GM19035 (cell line): Measurements from ENCODE around the gene HMGB3.
"Not testable (repeated sequence)": the region's sequence is repeated elsewhere in the genome, so short reads cannot be mapped to it uniquely, and the experiment has no call there.

Experiments used
- ATAC-seq: cut with Tn5 transposase; IDR thresholded peaks from one replicate; pipeline ENCODE4 v1.9.1; 2021; ENCODE audit not compliant: unreplicated experiment

HMGB3 gene

GRCh38 chrX:150975655-150976390 lies 7.3 kb upstream of the HMGB3 start:
- no peak for ATAC-seq

GRCh38 chrX:150977411-150978162 lies 5.5 kb upstream of the HMGB3 start:
- ATAC-seq, result no peak

DNA sequence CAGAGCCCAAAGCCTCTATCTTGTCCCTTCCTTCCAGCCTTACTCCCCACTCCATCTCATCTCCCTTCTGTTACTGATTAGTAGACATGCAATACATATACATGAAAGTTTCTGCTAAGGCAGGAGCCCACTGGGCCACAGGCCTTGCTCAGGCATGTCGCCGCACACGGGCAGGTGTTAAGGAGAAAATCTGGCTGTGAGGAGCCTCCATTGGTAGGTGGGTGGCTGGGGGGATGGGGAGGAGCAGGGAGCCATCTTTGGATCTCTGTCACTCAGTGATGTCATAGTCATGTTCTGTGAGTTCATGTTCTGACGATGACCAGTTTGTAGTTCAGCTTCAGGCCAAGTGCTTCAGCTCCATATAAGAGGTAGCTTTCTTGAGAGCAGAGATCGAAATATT lies 2.9 kb upstream of the HMGB3 start:
- ATAC-seq, result no peak

DNA sequence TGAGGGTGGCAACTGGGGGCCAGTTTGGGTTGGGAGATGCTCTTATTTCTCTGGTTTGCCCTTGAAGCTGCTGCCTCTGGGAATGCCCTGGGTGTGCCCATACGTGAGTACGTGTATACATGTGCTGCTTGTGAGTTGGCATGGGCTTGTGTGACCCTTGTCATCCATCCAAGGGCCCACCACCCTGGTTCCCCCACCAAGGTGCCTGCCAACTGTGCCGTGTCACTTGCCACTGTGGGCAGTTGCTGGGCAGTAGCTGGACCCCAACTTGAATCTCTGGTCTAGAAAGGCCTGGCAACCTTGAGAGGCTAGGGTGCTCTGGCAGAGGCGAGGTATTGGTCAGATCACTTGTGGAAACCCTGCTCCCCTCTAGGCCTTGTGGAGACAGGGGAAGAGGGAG lies 2.4 kb upstream of the HMGB3 start:
- no peak for ATAC-seq

GRCh38 chrX:150982235-150982787 lies 824 bp upstream of the HMGB3 start:
- ATAC-seq, result no peak

GRCh38 chrX:150983521-150984168 lies 510 bp downstream of the HMGB3 start:
- ATAC-seq, result peak; percentile 31

GRCh38 chrX:150984169-150984824 lies 1.2 kb downstream of the HMGB3 start:
- ATAC-seq, result peak; percentile 5

DNA sequence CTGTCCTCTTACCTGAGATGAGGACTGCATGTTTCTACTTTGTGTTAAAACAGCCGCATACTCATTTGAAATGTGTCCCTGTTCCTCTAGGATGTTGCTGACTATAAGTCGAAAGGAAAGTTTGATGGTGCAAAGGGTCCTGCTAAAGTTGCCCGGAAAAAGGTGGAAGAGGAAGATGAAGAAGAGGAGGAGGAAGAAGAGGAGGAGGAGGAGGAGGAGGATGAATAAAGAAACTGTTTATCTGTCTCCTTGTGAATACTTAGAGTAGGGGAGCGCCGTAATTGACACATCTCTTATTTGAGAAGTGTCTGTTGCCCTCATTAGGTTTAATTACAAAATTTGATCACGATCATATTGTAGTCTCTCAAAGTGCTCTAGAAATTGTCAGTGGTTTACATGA lies 4.6 kb downstream of the HMGB3 start:
- not testable (repeated sequence) for ATAC-seq

DNA sequence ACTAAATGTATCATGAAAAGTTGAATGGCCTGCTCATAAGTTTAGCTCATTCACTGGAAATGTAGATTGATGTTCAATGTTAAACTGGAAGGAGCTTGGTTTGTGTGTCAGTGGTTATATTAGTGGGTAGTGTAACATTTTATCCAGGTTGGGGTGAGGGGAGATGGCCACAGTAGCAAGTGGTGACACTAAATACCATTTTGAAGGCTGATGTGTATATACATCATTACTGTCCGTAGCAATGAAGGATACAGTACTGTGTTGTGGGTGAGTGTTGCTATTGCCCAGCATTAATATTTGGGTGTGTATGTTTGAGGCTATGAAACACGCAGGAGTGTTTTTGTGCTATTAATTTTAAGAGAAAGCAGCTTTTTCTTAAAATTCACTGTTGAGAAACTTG lies 6.3 kb downstream of the HMGB3 start:
- ATAC-seq, result no peak

- ATAC-seq, result no peak
Observed at GRCh38 chrX:150990910-150991309, 7.8 kb downstream of the HMGB3 start.

GRCh38 chrX:151000861-151001331 lies 17.8 kb downstream of the HMGB3 start:
- no peak for ATAC-seq

- ATAC-seq, result no peak
Observed at GRCh38 chrX:151004085-151004484, 20.9 kb downstream of the HMGB3 start.

- ATAC-seq, result no peak
Observed at GRCh38 chrX:151006410-151007109, 23.4 kb downstream of the HMGB3 start.

GRCh38 chrX:151009582-151009981 lies 26.4 kb downstream of the HMGB3 start:
- ATAC-seq, result no peak

- no peak for ATAC-seq
Observed at GRCh38 chrX:151013164-151013743, 30.1 kb downstream of the HMGB3 start.

- no peak for ATAC-seq
Observed at GRCh38 chrX:151015684-151016083, 32.5 kb downstream of the HMGB3 start.

DNA sequence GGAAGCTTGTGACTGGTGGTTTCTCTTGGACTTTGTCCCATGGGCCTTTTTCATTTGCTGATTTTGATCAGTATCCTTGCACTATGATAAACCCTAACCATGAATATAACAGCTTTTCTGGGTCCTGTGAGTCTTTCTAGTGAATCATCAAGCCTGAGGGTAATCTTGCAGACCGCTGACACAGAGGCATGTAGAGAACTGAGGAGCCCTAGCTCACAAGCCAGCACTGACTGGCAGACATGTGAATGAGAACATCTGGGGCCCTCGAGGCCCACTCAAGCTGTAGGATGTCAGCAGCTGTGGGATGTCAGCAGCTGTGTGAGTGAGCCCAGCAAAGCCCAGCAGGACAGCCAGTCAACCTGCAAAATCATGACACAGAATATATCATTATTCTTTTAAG lies 36.7 kb downstream of the HMGB3 start:
- ATAC-seq, result no peak

DNA sequence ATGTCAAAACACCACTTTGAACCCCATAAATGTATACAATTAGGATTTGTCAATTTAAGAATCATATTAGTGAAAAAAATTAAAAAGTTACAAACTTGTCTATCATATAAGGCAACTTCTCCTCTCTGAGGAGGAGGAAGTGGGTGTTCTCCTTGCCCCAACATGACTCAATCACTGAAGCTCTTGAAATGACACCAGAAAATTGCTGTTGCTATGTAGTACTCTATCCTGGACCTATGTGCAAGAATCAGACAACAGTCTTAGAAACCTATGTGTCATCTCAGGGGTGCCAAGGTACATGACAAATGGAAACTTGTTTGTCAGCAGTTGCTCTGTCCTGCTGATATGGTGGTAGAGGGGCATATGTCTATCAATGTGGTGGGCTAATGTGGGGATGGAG lies 47.7 kb downstream of the HMGB3 start:
- ATAC-seq, result no peak

GRCh38 chrX:151031391-151031975 lies 48.3 kb downstream of the HMGB3 start:
- ATAC-seq, result no peak

DNA sequence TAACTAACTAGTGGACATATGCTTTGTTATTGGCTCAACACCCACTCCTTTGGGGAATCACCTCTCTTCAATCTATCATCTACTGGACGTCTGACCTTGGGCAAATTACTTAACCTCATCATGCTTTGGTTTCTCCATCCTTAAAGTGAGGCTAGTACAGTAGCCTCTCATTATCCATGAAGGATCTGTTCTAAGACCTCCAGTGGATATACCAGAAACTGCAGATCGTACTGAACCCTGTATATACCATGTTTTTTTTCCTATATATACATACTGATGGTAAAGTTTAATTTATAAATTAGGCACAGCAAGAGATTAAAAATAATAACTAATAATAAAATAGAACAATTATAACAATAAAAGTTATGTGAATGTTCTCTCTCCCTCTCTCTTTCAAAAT lies 56.2 kb downstream of the HMGB3 start:
- ATAC-seq, result no peak
